Measurements from ENCODE around the gene HYKK. TPM values are rescaled to one million over a fixed set of nuclear protein-coding genes. Genes with fewer than 3 reads are reported as not detected.

HYKK gene
- total and polyA plus RNA-seq, 2 of the 13 experiments (the other 11 are each of a cell fraction or from before 2014, with no cell fraction given): 3.5 to 5.4 TPM

GRCh38 chr15:78506971-78507830, at the start of gene HYKK (continued):
- TF ChIP-seq ZNF713 (CRISPR knock-in tag; IDR thresholded peaks at IDR 0.05): no peak
- TF ChIP-seq ZNF788 (CRISPR knock-in tag; IDR thresholded peaks at IDR 0.05; ENCODE audit: borderline replicate concordance): peak; percentile 32; the same call in 1 of the 2 replicates
- TF ChIP-seq SIN3A (IDR thresholded peaks at IDR 0.05; ENCODE audit: borderline replicate concordance, low read depth, low read length): peak; percentile 76; the same call in 1 of the 2 replicates
- TF ChIP-seq TCF7L2 (IDR thresholded peaks at IDR 0.05; ENCODE audit: low read depth, low read length): no peak
- 0 out of 2 replicates have a peak, but pooled peaks have one; percentile 27 for TF ChIP-seq ZNF225 (CRISPR knock-in tag; IDR thresholded peaks at IDR 0.05)
- TF ChIP-seq ZNF354B (CRISPR knock-in tag; IDR thresholded peaks at IDR 0.05): no peak
- no peak for TF ChIP-seq MBNL3 (CRISPR knock-in tag; conservative IDR thresholded peaks at IDR 0.05)
- TF ChIP-seq BCL3 (CRISPR knock-in tag; IDR thresholded peaks at IDR 0.05): no peak
- TF ChIP-seq FOXP1 (IDR thresholded peaks at IDR 0.05): no peak
- no peak for TF ChIP-seq FOXP1 (CRISPR knock-in tag; IDR thresholded peaks at IDR 0.05)
- TF ChIP-seq ARHGAP35 (CRISPR knock-in tag; IDR thresholded peaks at IDR 0.05; ENCODE audit: borderline replicate concordance): no peak; the same call in 1 of the 2 replicates
- TF ChIP-seq FUBP1 (CRISPR knock-in tag; IDR thresholded peaks at IDR 0.05; ENCODE audit: borderline replicate concordance): no peak
- no peak for TF ChIP-seq ZNF766 (CRISPR knock-in tag; IDR thresholded peaks at IDR 0.05; ENCODE audit: borderline replicate concordance)
- TF ChIP-seq NR3C1 (CRISPR knock-in tag; IDR thresholded peaks at IDR 0.05): no peak
- TF ChIP-seq HOXA7 (CRISPR knock-in tag; IDR thresholded peaks at IDR 0.05): no peak
- TF ChIP-seq SP1 (IDR thresholded peaks at IDR 0.05): no peak
- peak; percentile 72 for TF ChIP-seq SP1 (CRISPR knock-in tag; IDR thresholded peaks at IDR 0.05)
- peak; percentile 85; the same call in 1 of the 2 replicates for TF ChIP-seq SALL2 (CRISPR knock-in tag; IDR thresholded peaks at IDR 0.05)
- no peak for TF ChIP-seq NFIC (IDR thresholded peaks at IDR 0.05; ENCODE audit: low read length)
- TF ChIP-seq RNF2 (conservative IDR thresholded peaks at IDR 0.05; ENCODE audit: low read depth): no peak
- TF ChIP-seq ZBTB8A (CRISPR knock-in tag; IDR thresholded peaks at IDR 0.05; ENCODE audit: borderline replicate concordance, low read depth): no peak
- peak; percentile 98 for TF ChIP-seq MXI1 (IDR thresholded peaks at IDR 0.05; ENCODE audit: borderline replicate concordance, low read depth, low read length)
- no peak for TF ChIP-seq ZNF749 (CRISPR knock-in tag; IDR thresholded peaks at IDR 0.05; ENCODE audit: borderline replicate concordance)
- peak; percentile 77; the same call in 1 of the 2 replicates for TF ChIP-seq ZFP91 (CRISPR knock-in tag; IDR thresholded peaks at IDR 0.05; ENCODE audit: borderline replicate concordance)
- TF ChIP-seq GFI1 (CRISPR knock-in tag; IDR thresholded peaks at IDR 0.05; ENCODE audit: borderline replicate concordance): no peak
- TF ChIP-seq RXRB (CRISPR knock-in tag; IDR thresholded peaks at IDR 0.05; ENCODE audit: borderline replicate concordance): no peak
- TF ChIP-seq MAX (IDR thresholded peaks at IDR 0.05): peak; percentile 77

Measured in HepG2 (cell line).